IMR-90 (cell line): ENCODE measurements around the gene RHOF. TPM values are rescaled to one million over a fixed set of nuclear protein-coding genes. Genes with fewer than 3 reads are reported as not detected.
A peak's percentile ranks its signal among the peaks of the same experiment; 100 is the strongest.

Experiments
- ATAC-seq: fragments of 200-7000 bp; cut with Tn5 transposase; 2 replicates; pipeline ENCODE4 v1.9.1; 2020; ENCODE audit warnings: low read depth, mild to moderate bottlenecking, moderate library complexity
- BruUV-seq: library from RNA; stranded (reverse); fragments of 400-500 nt; replicated peaks from 2 replicates; lab custom pipeline; 2021; lab: Mats Ljungman, UMichigan
- CTCF ChIA-PET: fragments of 300-600 bp; formaldehyde crosslinking; extraction: SDS; loops from one replicate; lab custom pipeline; 2021; ENCODE audit warnings: antibody characterized with exemption; lab: Yijun Ruan, JAX
- POLR2A ChIA-PET: fragments of 300-600 bp; sonication (Branson Sonifier 250); formaldehyde crosslinking; loops from one replicate; lab custom pipeline; 2022; ENCODE audit warnings: antibody characterized with exemption; ENCODE audit not compliant: unreplicated experiment; lab: Charles Lee
- DNase-seq: peaks from one replicate; pipeline ENCODE4 v3.0.0; 2013
- H2AFZ ChIP-seq: replicated peaks from 2 replicates; pipeline ENCODE3; 2013; ENCODE audit warnings: low read length, mild to moderate bottlenecking; ENCODE audit not compliant: poor library complexity
- H2AK5ac ChIP-seq: 2 replicates; pipeline ENCODE4 v1.6.1; 2013; ENCODE audit warnings: low read depth, low read length, inconsistent platforms
- H2AK9ac ChIP-seq: replicated peaks from 2 replicates; pipeline ENCODE3; 2013; ENCODE audit warnings: mild to moderate bottlenecking, low read depth, low read length, moderate library complexity; ENCODE audit not compliant: poor library complexity
- H2BK120ac ChIP-seq: 2 replicates; pipeline ENCODE4 v1.6.1; 2013; ENCODE audit warnings: low read depth, low read length, inconsistent platforms
- H2BK15ac ChIP-seq: 3 replicates; pipeline ENCODE4 v1.6.1; 2013; ENCODE audit warnings: low read depth, low read length, inconsistent platforms
- H2BK20ac ChIP-seq: 2 replicates; pipeline ENCODE4 v1.6.1; 2013; ENCODE audit warnings: low read depth, mild to moderate bottlenecking, inconsistent platforms, low read length, moderate library complexity
- H2BK5ac ChIP-seq: 2 replicates; pipeline ENCODE4 v1.6.1; 2013; ENCODE audit warnings: mild to moderate bottlenecking, low read depth, low read length, inconsistent platforms; ENCODE audit not compliant: poor library complexity, severe bottlenecking
- H3K14ac ChIP-seq: replicated peaks from 2 replicates; pipeline ENCODE4 v1.6.1; 2013; ENCODE audit warnings: low read depth, low read length, inconsistent platforms
- H3K18ac ChIP-seq: 2 replicates; pipeline ENCODE4 v1.6.1; 2013; ENCODE audit warnings: low read depth, low read length, control low read depth
- H3K23ac ChIP-seq: 2 replicates; pipeline ENCODE4 v1.6.1; 2013; ENCODE audit warnings: low read depth, low read length, inconsistent platforms
- H3K27ac ChIP-seq: 2 replicates; pipeline ENCODE4 v1.5.1; 2013; ENCODE audit warnings: mild to moderate bottlenecking, control low read depth, low read length; ENCODE audit not compliant: insufficient read depth
- H3K27me3 ChIP-seq: 2 replicates; pipeline ENCODE4 v1.6.1; 2013; ENCODE audit warnings: low read length; ENCODE audit not compliant: control insufficient read depth, insufficient read depth
- H3K36me3 ChIP-seq: 2 replicates; pipeline ENCODE4 v1.6.1; 2013; ENCODE audit warnings: low read length, mixed read lengths; ENCODE audit not compliant: control insufficient read depth, insufficient read depth
- H3K4ac ChIP-seq: 2 replicates; pipeline ENCODE4 v1.6.1; 2013; ENCODE audit warnings: low read depth, low read length, inconsistent platforms
- H3K4me1 ChIP-seq: 2 replicates; pipeline ENCODE4 v1.6.1; 2013; ENCODE audit warnings: low read length, mixed read lengths; ENCODE audit not compliant: control insufficient read depth, insufficient read depth
- H3K4me2 ChIP-seq: 2 replicates; pipeline ENCODE4 v1.6.1; 2013; ENCODE audit warnings: low read depth, mild to moderate bottlenecking, control low read depth, low read length, moderate library complexity
- H3K4me3 ChIP-seq: 2 replicates; pipeline ENCODE4 v1.5.1; 2013; ENCODE audit warnings: low read depth, mild to moderate bottlenecking, control low read depth, low read length, moderate library complexity; ENCODE audit not compliant: insufficient read depth
- H3K56ac ChIP-seq: 2 replicates; pipeline ENCODE4 v1.6.1; 2013; ENCODE audit warnings: low read length, inconsistent platforms; ENCODE audit not compliant: insufficient read depth; ENCODE audit errors: extremely low read depth
- H3K79me1 ChIP-seq, 2 experiments: 2 replicates each; pipeline ENCODE4 v1.6.1; 2013; ENCODE audit warnings: low read length in 2 of 2, inconsistent platforms in 1 of 2, low read depth in 1 of 2
- H3K9ac ChIP-seq: 2 replicates; pipeline ENCODE4 v1.6.1; 2013; ENCODE audit warnings: low read depth, low read length, control low read depth
- H3K9me1 ChIP-seq: 2 replicates; pipeline ENCODE4 v1.6.1; 2013; ENCODE audit warnings: low read length, inconsistent platforms; ENCODE audit not compliant: insufficient read depth
- H3K9me3 ChIP-seq: 2 replicates; pipeline ENCODE4 v1.6.1; 2013; ENCODE audit warnings: low read length; ENCODE audit not compliant: control insufficient read depth, insufficient read depth
- H4K20me1 ChIP-seq: 2 replicates; pipeline ENCODE4 v1.6.1; 2013; ENCODE audit warnings: low read length, inconsistent platforms; ENCODE audit not compliant: insufficient read depth
- H4K5ac ChIP-seq: 2 replicates; pipeline ENCODE4 v1.6.1; 2013; ENCODE audit warnings: mild to moderate bottlenecking, low read depth, low read length, control low read depth
- H4K8ac ChIP-seq, 2 experiments: 2 replicates each; pipeline ENCODE4 v1.6.1; 2013; ENCODE audit warnings: low read depth in 2 of 2, low read length in 2 of 2, control low read depth in 1 of 2, inconsistent platforms in 1 of 2
- H4K91ac ChIP-seq: 2 replicates; pipeline ENCODE4 v1.6.1; 2013; ENCODE audit warnings: low read depth, low read length, inconsistent platforms; ENCODE audit not compliant: insufficient read depth
- CEBPB ChIP-seq: IDR thresholded peaks from 2 replicates; pipeline ENCODE4 v1.6.1; 2012; ENCODE audit warnings: low read depth, low read length, improper control_type of control experiment
- CHD1 ChIP-seq: IDR thresholded peaks from 2 replicates; pipeline ENCODE4 v1.6.1; 2012; ENCODE audit warnings: low read depth, low read length, improper control_type of control experiment
- FOS ChIP-seq: fragments of 150-350 bp; IDR thresholded peaks from 2 replicates; pipeline ENCODE4 v1.6.1; 2016; ENCODE audit warnings: low read depth, low read length
- MAFK ChIP-seq: IDR thresholded peaks from 2 replicates; pipeline ENCODE4 v1.6.1; 2012; ENCODE audit warnings: low read depth, low read length, improper control_type of control experiment
- MAZ ChIP-seq: IDR thresholded peaks from 2 replicates; pipeline ENCODE4 v1.6.1; 2012; ENCODE audit warnings: low read depth, mild to moderate bottlenecking, low read length, improper control_type of control experiment, moderate library complexity, borderline replicate concordance
- MXI1 ChIP-seq: IDR thresholded peaks from 2 replicates; pipeline ENCODE4 v1.6.1; 2012; ENCODE audit warnings: low read depth, mild to moderate bottlenecking, low read length, moderate library complexity, borderline replicate concordance
- NFE2L2 ChIP-seq: fragments of 150-350 bp; IDR thresholded peaks from 2 replicates; pipeline ENCODE4 v1.6.1; 2016; ENCODE audit warnings: low read depth, mild to moderate bottlenecking, low read length
- POLR2A ChIP-seq: IDR thresholded peaks from 2 replicates; pipeline ENCODE4 v1.6.1; 2012; ENCODE audit warnings: mild to moderate bottlenecking, low read depth, low read length
- RAD21 ChIP-seq: IDR thresholded peaks from 2 replicates; pipeline ENCODE4 v1.6.1; 2012; ENCODE audit warnings: low read length, improper control_type of control experiment
- RFX5 ChIP-seq: IDR thresholded peaks from 2 replicates; pipeline ENCODE4 v1.8.0; 2012; ENCODE audit warnings: low read depth, mild to moderate bottlenecking, low read length, moderate library complexity
- SMC3 ChIP-seq: fragments of 150-350 bp; IDR thresholded peaks from 2 replicates; pipeline ENCODE4 v1.6.1; 2016; ENCODE audit warnings: low read depth, mild to moderate bottlenecking, antibody characterized with exemption, low read length, moderate library complexity
- USF2 ChIP-seq: fragments of 150-350 bp; IDR thresholded peaks from 2 replicates; pipeline ENCODE4 v1.6.1; 2017; ENCODE audit warnings: mild to moderate bottlenecking, antibody characterized with exemption, low read length, low read depth
- WGBS, 2 experiments: methylation state at CpG; one replicate each; pipeline versions ENCODE4 v1.1.5 to v1.1.7; 2013; ENCODE audit warnings: missing lambda C conversion rate in 2 of 2; ENCODE audit not compliant: insufficient read length in 1 of 2; ENCODE audit errors: extremely low coverage in 2 of 2; 5-methylcytosine and 5-hydroxymethylcytosine counted together
- dilution Hi-C: fragments of 300-500 bp; cut with HindIII; formaldehyde crosslinking; loops from one replicate; pipeline ENCODE4 v1.14.3; 2018; ENCODE audit warnings: low sequenced_read_pairs; ENCODE audit not compliant: unreplicated experiment
- in situ Hi-C: fragments of 300-500 bp; cut with MboI; formaldehyde crosslinking; loops from 3 replicates; pipeline ENCODE4 v1.14.3; 2019; ENCODE audit warnings: low sequenced_read_pairs, inconsistent platforms, mixed read lengths
- intact Hi-C: fragments of 100-400 bp; cut with micrococcal nuclease; formaldehyde crosslinking; loops from 2 replicates; pipeline ENCODE4 v1.10.0; 2022
- polyA plus RNA-seq, 3 experiments: library from polyadenylated mRNA; depleted of rRNA; stranded (reverse); fragments of >200 nt; gene quantifications; 2 replicates each; pipeline ENCODE4 v1.2.3, GENCODE V29; 2012; ENCODE audit warnings: low replicate concordance in 1 of 3
- total RNA-seq: library from RNA; depleted of rRNA; stranded (reverse); fragments of >200 nt; gene quantifications from 2 replicates; pipeline ENCODE4 v1.2.3, GENCODE V29; 2012
- TF ChIP-seq, protein P1 (sequence below): fragments of 150-350 bp; IDR thresholded peaks from 2 replicates; pipeline ENCODE4 v1.6.1; 2016; ENCODE audit warnings: low read depth, mild to moderate bottlenecking, low read length, moderate library complexity, borderline replicate concordance
- TF ChIP-seq, protein P2 (sequence below): conservative IDR thresholded peaks from 2 replicates; pipeline ENCODE4 v1.5.1; 2012; ENCODE audit warnings: mild to moderate bottlenecking, low read depth, low read length, improper control_type of control experiment

RHOF gene
- total and polyA plus RNA-seq, 2 of the 4 experiments (the other 2 are of a cell fraction), result 3.0 to 5.1 TPM

DNA sequence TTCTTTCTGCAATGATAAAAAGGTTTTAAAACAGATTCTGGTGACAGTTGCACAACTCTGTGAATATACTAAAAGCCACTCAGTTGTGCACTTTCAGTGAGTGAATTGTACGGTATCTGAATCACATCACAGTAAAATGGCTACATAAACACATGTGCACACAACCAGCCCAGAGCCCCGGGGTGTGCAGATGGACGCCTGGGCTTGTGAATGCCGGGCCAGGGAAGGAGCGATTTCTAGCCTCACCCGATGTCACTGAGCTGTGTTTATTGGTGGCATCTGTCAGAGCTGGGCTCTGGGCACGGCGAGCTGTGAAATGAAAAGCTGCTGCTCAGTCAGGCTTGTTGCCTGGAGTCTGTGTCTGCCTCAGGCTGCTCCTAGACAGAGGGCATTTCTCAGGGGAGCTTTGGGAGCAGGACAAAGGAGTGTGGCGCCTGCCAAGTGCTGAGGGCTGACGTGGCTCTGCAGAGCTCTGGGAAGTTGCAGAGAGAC, 25.9 kb downstream of the RHOF start:
- in situ Hi-C loops (no loop called here), dilution Hi-C loops (no loop called here), intact Hi-C loops (loop anchor here (5.0 kb wide), 1 partner anchor 55 kb away; the partner anchor contains the start of gene TMEM120B)
- H3K56ac ChIP-seq, result peak overlapping the region; percentile 58; the same call in 1 of the 2 replicates
- peaks cover 0 to 23% of the 10 kb centered on the region in 2 experiments; a peak in 2 of 4 replicates for H3K79me1 ChIP-seq
- peak overlapping the region; percentile 69 for H3K14ac ChIP-seq
- no peak overlapping the region for H3K4me3 ChIP-seq
- H2AK5ac ChIP-seq, result peak overlapping the region; percentile 67; the same call in 1 of the 2 replicates
- no peaks in the 10 kb centered on the region; the same call in none of the 2 replicates for H4K20me1 ChIP-seq
- H3K9me1 ChIP-seq, result peaks cover 19% of the 10 kb centered on the region
- H3K4me1 ChIP-seq, result peaks cover 25% of the 10 kb centered on the region
- H3K9ac ChIP-seq, result peak overlapping the region; percentile 62
- peak overlapping the region; percentile 85 for H3K4ac ChIP-seq
- no peaks in the 10 kb centered on the region for H3K27me3 ChIP-seq
- H2BK20ac ChIP-seq, result peak overlapping the region; percentile 77
- peak overlapping the region; percentile 28; the same call in 1 of the 2 replicates for H3K18ac ChIP-seq
- H3K23ac ChIP-seq, result peak overlapping the region; percentile 74; the same call in 1 of the 2 replicates
- no TSS peak for BruUV-seq
- no peaks in the 10 kb centered on the region for H3K9me3 ChIP-seq
- H2BK15ac ChIP-seq, result no peak overlapping the region
- TF ChIP-seq NFE2L2 (no peak), USF2 (no peak), RFX5 (no peak), POLR2A (0 out of 2 replicates have a peak, but pooled peaks have one; percentile 26), MAFK (no peak), RAD21 (no peak), CEBPB (peak; percentile 74), FOS (no peak), MXI1 (no peak), CHD1 (no peak), MAZ (no peak), SMC3 (no peak)
- TF ChIP-seq, protein P1, sequence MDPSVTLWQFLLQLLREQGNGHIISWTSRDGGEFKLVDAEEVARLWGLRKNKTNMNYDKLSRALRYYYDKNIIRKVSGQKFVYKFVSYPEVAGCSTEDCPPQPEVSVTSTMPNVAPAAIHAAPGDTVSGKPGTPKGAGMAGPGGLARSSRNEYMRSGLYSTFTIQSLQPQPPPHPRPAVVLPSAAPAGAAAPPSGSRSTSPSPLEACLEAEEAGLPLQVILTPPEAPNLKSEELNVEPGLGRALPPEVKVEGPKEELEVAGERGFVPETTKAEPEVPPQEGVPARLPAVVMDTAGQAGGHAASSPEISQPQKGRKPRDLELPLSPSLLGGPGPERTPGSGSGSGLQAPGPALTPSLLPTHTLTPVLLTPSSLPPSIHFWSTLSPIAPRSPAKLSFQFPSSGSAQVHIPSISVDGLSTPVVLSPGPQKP, result no peak
- TF ChIP-seq, protein P2, sequence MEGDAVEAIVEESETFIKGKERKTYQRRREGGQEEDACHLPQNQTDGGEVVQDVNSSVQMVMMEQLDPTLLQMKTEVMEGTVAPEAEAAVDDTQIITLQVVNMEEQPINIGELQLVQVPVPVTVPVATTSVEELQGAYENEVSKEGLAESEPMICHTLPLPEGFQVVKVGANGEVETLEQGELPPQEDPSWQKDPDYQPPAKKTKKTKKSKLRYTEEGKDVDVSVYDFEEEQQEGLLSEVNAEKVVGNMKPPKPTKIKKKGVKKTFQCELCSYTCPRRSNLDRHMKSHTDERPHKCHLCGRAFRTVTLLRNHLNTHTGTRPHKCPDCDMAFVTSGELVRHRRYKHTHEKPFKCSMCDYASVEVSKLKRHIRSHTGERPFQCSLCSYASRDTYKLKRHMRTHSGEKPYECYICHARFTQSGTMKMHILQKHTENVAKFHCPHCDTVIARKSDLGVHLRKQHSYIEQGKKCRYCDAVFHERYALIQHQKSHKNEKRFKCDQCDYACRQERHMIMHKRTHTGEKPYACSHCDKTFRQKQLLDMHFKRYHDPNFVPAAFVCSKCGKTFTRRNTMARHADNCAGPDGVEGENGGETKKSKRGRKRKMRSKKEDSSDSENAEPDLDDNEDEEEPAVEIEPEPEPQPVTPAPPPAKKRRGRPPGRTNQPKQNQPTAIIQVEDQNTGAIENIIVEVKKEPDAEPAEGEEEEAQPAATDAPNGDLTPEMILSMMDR, result no peak
- H4K8ac ChIP-seq, result peak overlapping the region; percentile 7 to 91; a peak in 3 of 4 replicates
- peak overlapping the region; percentile 83 for H3K27ac ChIP-seq
- ATAC-seq, result peak; percentile 65
- H3K36me3 ChIP-seq, result peaks cover 2% of the 10 kb centered on the region; the same call in 1 of the 2 replicates
- peak overlapping the region; percentile 89 for H2AFZ ChIP-seq
- peak overlapping the region; percentile 52 for H2BK5ac ChIP-seq
- peak; percentile 81 for DNase-seq
- POLR2A ChIA-PET, result no interaction called here
- peak overlapping the region; percentile 13; the same call in 1 of the 2 replicates for H4K5ac ChIP-seq
- WGBS, 2 experiments, result no CpG with 5 or more reads among the region's 10 CpGs
- H3K4me2 ChIP-seq, result peak overlapping the region; percentile 57
- CTCF ChIA-PET, result interaction anchor here (1.3 kb wide), 1 partner anchor 26 kb away, joined by 4 read pairs; the partner anchor contains the start of gene RHOF
- H2AK9ac ChIP-seq, result peak overlapping the region; percentile 82
- peak overlapping the region; percentile 80 for H2BK120ac ChIP-seq
- peak overlapping the region; percentile 69; the same call in 1 of the 2 replicates for H4K91ac ChIP-seq
